Measurements from ENCODE around the gene CDH23.

DNA sequence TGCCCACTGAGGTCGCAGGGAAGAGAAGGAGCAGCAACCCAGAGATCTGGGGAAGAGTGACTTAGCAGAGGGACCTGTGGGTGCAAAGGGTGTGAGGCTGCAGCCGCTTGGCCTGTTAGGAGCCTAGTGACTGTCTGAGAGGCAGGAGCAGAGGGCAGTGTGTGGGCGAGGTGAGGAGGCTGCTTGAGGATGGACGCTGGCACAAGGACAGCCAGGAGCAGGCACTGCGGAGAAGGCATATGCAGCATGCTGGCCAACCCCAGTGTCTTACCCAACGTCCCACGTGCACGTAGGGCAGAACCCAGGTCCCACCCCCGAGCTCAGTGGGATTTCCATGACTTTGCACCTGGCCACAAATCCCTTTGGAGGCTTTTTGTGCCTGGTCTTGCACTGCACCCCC, 268.7 kb downstream of the CDH23 start:
- TF ChIP-seq, protein P1, sequence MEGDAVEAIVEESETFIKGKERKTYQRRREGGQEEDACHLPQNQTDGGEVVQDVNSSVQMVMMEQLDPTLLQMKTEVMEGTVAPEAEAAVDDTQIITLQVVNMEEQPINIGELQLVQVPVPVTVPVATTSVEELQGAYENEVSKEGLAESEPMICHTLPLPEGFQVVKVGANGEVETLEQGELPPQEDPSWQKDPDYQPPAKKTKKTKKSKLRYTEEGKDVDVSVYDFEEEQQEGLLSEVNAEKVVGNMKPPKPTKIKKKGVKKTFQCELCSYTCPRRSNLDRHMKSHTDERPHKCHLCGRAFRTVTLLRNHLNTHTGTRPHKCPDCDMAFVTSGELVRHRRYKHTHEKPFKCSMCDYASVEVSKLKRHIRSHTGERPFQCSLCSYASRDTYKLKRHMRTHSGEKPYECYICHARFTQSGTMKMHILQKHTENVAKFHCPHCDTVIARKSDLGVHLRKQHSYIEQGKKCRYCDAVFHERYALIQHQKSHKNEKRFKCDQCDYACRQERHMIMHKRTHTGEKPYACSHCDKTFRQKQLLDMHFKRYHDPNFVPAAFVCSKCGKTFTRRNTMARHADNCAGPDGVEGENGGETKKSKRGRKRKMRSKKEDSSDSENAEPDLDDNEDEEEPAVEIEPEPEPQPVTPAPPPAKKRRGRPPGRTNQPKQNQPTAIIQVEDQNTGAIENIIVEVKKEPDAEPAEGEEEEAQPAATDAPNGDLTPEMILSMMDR (conservative IDR thresholded peaks at IDR 0.05 in 1 of 2, IDR thresholded peaks at IDR 0.05 in 1 of 2; ENCODE audit: low read depth in 1 of 2, low read length in 2 of 2) = no peak
- no peak for TF ChIP-seq EZH2 (IDR thresholded peaks at IDR 0.05; ENCODE audit: low read length, missing control alignments)

All from fibroblast of lung (primary cell).